ENCODE measurements around the gene LAMTOR2. TPM values are rescaled to one million over a fixed set of nuclear protein-coding genes. Genes with fewer than 3 reads are reported as not detected.

The LAMTOR2 gene
- total RNA-seq, 1 donor from 2014 or later: 29.4 TPM

DNA sequence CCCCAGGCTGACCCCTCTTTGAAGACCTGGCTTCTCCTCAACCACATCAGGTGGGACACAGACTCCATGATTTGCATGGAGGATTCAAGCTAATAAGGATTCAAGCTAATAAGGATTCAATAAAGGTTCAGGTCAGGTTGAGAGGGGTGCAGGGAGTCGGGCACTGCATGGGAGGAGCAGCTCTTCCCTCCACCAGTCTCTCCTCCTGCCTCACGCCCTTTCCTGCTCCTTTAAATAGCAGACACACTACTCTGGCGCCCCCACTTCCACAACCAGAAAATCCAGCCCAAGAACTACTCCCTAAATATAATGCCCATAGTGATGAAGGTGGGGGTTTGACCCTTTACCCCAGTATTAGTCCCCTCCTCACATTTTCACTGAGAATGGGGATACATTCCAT is 20.6 kb downstream of the LAMTOR2 start:
- H3F3A ChIP-seq (ENCODE audit: low read depth): peaks cover 91% of the 10 kb centered on the region
- H3K27ac ChIP-seq: peak overlapping the region; percentile 76
- H3K27ac Mint-ChIP-seq: peak overlapping the region; percentile 13
- H3K9me3 ChIP-seq (ENCODE audit: low read depth): no peaks in the 10 kb centered on the region
- H3K36me3 ChIP-seq: no peaks in the 10 kb centered on the region
- DNase-seq (ENCODE audit: low spot score): peak; percentile 35
- peaks cover 99% of the 10 kb centered on the region for H4K20me1 ChIP-seq (ENCODE audit: low read depth)
- no peak overlapping the region for H3K9ac ChIP-seq
- no peak for TF ChIP-seq EZH2phosphoT487 (IDR thresholded peaks at IDR 0.05)
- TF ChIP-seq, protein P1, sequence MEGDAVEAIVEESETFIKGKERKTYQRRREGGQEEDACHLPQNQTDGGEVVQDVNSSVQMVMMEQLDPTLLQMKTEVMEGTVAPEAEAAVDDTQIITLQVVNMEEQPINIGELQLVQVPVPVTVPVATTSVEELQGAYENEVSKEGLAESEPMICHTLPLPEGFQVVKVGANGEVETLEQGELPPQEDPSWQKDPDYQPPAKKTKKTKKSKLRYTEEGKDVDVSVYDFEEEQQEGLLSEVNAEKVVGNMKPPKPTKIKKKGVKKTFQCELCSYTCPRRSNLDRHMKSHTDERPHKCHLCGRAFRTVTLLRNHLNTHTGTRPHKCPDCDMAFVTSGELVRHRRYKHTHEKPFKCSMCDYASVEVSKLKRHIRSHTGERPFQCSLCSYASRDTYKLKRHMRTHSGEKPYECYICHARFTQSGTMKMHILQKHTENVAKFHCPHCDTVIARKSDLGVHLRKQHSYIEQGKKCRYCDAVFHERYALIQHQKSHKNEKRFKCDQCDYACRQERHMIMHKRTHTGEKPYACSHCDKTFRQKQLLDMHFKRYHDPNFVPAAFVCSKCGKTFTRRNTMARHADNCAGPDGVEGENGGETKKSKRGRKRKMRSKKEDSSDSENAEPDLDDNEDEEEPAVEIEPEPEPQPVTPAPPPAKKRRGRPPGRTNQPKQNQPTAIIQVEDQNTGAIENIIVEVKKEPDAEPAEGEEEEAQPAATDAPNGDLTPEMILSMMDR (IDR thresholded peaks at IDR 0.05): peak; percentile 18
- H3K27me3 ChIP-seq: no peaks in the 10 kb centered on the region
- peaks cover 92% of the 10 kb centered on the region for H3K4me1 ChIP-seq
- peak overlapping the region; percentile 60 for H3K4me3 Mint-ChIP-seq
- H3K36me3 Mint-ChIP-seq: peaks cover 45% of the 10 kb centered on the region
- no peak overlapping the region for H2AFZ ChIP-seq (replicated peaks)
- peaks cover 10% of the 10 kb centered on the region for H3K27me3 Mint-ChIP-seq (ENCODE audit: insufficient read depth, low read depth)
- H3K79me2 ChIP-seq (ENCODE audit: low read depth): peaks cover 90% of the 10 kb centered on the region
- peak overlapping the region; percentile 99 for H3K4me3 ChIP-seq
- H3K4me1 Mint-ChIP-seq: peaks cover 90% of the 10 kb centered on the region
- H3K4me2 ChIP-seq: peak overlapping the region; percentile 97
- no peaks in the 10 kb centered on the region for H3K9me3 Mint-ChIP-seq

DNA sequence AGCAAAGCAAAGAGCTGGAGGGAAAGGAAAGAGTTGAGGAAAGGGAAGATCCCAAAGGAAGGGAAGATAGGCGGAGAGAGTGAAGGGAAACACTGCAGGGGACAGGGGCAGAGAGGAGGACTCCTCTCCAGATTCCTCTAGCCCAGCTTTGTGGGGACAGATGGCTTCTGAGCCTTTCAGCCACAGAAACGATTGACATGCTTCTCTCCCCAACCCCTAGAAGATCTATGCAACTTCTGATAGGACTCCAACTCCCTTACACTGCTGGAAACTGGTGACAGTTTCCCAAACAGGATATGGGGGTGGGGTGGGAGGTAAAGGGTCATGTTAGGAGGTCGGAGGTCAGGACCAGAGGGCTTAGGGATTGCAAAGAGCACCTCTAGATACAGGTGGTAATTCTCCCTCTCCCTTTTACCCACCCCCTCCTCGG is 21.2 kb downstream of the LAMTOR2 start:
- no peak for TF ChIP-seq EZH2phosphoT487 (IDR thresholded peaks at IDR 0.05)
- TF ChIP-seq, protein P1 (IDR thresholded peaks at IDR 0.05): no peak
- no peak for TF ChIP-seq EZH2 (IDR thresholded peaks at IDR 0.05)
- Histone ChIP-seq H2AFZ (replicated peaks) (no peak overlapping the region), H3K36me3 (no peaks in the 10 kb centered on the region), H3K4me3 (peak overlapping the region; percentile 99), H3K4me2 (peak overlapping the region; percentile 97), H3K27ac (peak overlapping the region; percentile 76), H3K9ac (no peak overlapping the region), H3K79me2 (ENCODE audit: low read depth) (peaks cover 97% of the 10 kb centered on the region), H3F3A (ENCODE audit: low read depth) (peaks cover 97% of the 10 kb centered on the region), H3K9me3 (ENCODE audit: low read depth) (no peaks in the 10 kb centered on the region), H3K4me1 (peaks cover 86% of the 10 kb centered on the region), H4K20me1 (ENCODE audit: low read depth) (peaks cover 99% of the 10 kb centered on the region), H3K27me3 (no peaks in the 10 kb centered on the region)
- peaks cover 45% of the 10 kb centered on the region for H3K36me3 Mint-ChIP-seq
- peaks cover 85% of the 10 kb centered on the region for H3K4me1 Mint-ChIP-seq
- peak; percentile 46 for DNase-seq (ENCODE audit: low spot score)
- H3K27me3 Mint-ChIP-seq (ENCODE audit: insufficient read depth, low read depth): peaks cover 9% of the 10 kb centered on the region
- H3K4me3 Mint-ChIP-seq: peak overlapping the region; percentile 60
- no peak overlapping the region for H3K27ac Mint-ChIP-seq
- no peaks in the 10 kb centered on the region for H3K9me3 Mint-ChIP-seq

DNA sequence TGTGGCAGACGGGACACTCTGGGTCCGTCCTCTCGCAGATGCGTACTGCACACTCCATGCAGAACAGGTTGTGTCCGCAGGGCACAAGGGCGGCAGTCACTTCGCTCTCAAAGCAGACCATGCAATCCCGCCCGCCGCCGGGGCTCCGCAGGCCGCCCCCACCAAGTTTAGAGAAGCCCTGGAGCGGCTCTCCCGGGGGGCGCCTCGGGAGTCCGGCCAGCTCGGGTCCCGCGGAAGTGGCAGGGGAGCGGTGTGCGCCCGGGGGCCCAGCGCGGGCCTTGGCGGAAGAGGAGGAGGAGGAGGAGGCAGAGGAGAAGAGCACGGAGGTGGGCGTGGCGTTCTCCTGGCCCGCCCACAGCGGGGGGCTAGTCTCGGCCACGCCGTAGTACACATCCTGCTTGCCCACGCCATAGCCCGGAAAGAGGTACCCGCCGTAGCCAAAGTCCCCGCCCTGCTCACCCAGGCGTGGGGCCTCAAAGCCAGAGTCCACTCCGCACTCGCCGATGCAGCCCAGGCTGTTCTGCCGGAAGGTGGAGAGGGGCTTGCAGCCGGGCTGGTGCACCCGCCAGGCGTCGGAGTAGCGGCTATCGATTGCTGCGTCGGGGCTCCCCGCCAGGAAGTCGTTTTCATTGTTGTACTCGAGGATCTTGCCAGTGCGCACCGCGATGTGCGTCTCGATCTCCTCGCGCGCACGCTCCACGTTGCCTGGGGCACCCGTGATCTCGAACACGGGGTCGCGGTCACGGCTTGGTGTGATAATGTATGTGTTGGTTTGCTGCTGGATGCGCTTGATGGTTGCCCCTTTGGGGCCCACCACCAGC is 22.2 kb downstream of the LAMTOR2 start:
- no peaks in the 10 kb centered on the region for H3K9me3 Mint-ChIP-seq
- DNase-seq (ENCODE audit: low spot score): peak; percentile 70
- H3K9ac ChIP-seq: no peak overlapping the region
- H3K4me3 Mint-ChIP-seq: peak overlapping the region; percentile 99
- peak overlapping the region; percentile 97 for H3K4me2 ChIP-seq
- H3K36me3 ChIP-seq: no peaks in the 10 kb centered on the region
- H2AFZ ChIP-seq (replicated peaks): no peak overlapping the region
- TF ChIP-seq EZH2 (IDR thresholded peaks at IDR 0.05) (no peak), EZH2phosphoT487 (IDR thresholded peaks at IDR 0.05) (no peak)
- TF ChIP-seq, protein P1 (IDR thresholded peaks at IDR 0.05): no peak
- no peaks in the 10 kb centered on the region for H3K27me3 ChIP-seq
- no peak overlapping the region for H3K27ac Mint-ChIP-seq
- peaks cover 100% of the 10 kb centered on the region for H3K79me2 ChIP-seq (ENCODE audit: low read depth)
- H3K36me3 Mint-ChIP-seq: peaks cover 41% of the 10 kb centered on the region
- H3F3A ChIP-seq (ENCODE audit: low read depth): peaks cover 94% of the 10 kb centered on the region
- peaks cover 11% of the 10 kb centered on the region for H3K27me3 Mint-ChIP-seq (ENCODE audit: insufficient read depth, low read depth)
- H3K27ac ChIP-seq: peak overlapping the region; percentile 76
- no peaks in the 10 kb centered on the region for H3K9me3 ChIP-seq (ENCODE audit: low read depth)
- H4K20me1 ChIP-seq (ENCODE audit: low read depth): peaks cover 91% of the 10 kb centered on the region
- H3K4me1 ChIP-seq: peaks cover 77% of the 10 kb centered on the region
- peaks cover 77% of the 10 kb centered on the region for H3K4me1 Mint-ChIP-seq
- H3K4me3 ChIP-seq: peak overlapping the region; percentile 99

Measured in neural progenitor cell (in vitro differentiated cells).